ENCODE results near the gene SCARF1. TPM values are rescaled to one million over a fixed set of nuclear protein-coding genes. Genes with fewer than 3 reads are reported as not detected.

SCARF1 gene
- total RNA-seq, 1 experiment from 2014 or later: 0.14 TPM

- peaks cover 6% of the 10 kb centered on the region for H3K36me3 Mint-ChIP-seq (ENCODE audit: insufficient read depth, unreplicated experiment)
- no TSS peak for BruUV-seq (replicated peaks)
- intact Hi-C loops (cut with micrococcal nuclease; ENCODE audit: unreplicated experiment): no loop called here
- H3K4me3 Mint-ChIP-seq (ENCODE audit: low read depth, unreplicated experiment): no peak overlapping the region
- no peak for TF ChIP-seq CTCF (IDR thresholded peaks at IDR 0.05; ENCODE audit: unreplicated experiment)
- DNase-seq: no peak
- H3K9me3 Mint-ChIP-seq (ENCODE audit: low read depth, unreplicated experiment): no peaks in the 10 kb centered on the region
- no peaks in the 10 kb centered on the region for H3K4me1 Mint-ChIP-seq (ENCODE audit: low read depth, unreplicated experiment)
- H3K27ac Mint-ChIP-seq (ENCODE audit: unreplicated experiment): no peak overlapping the region
- no peaks in the 10 kb centered on the region for H3K27me3 Mint-ChIP-seq (ENCODE audit: unreplicated experiment)
- CTCF ChIA-PET: interaction anchor here (0.7 to 1.3 kb wide), 5 partner anchors 10 to 78 kb away, joined by 3 to 7 read pairs (median 4); no protein-coding TSS in a partner anchor
Observed at GRCh38 chr17:1639549-1640180, 5.9 kb downstream of the SCARF1 start.

GRCh38 chr17:1638624-1639300 lies 6.8 kb downstream of the SCARF1 start:
- Mint-ChIP-seq H3K4me1 (ENCODE audit: low read depth, unreplicated experiment) (no peaks in the 10 kb centered on the region), H3K27ac (ENCODE audit: unreplicated experiment) (no peak overlapping the region), H3K36me3 (ENCODE audit: insufficient read depth, unreplicated experiment) (peaks cover 1% of the 10 kb centered on the region), H3K4me3 (ENCODE audit: low read depth, unreplicated experiment) (no peak overlapping the region), H3K9me3 (ENCODE audit: low read depth, unreplicated experiment) (no peaks in the 10 kb centered on the region), H3K27me3 (ENCODE audit: unreplicated experiment) (no peaks in the 10 kb centered on the region)
- intact Hi-C loops (cut with micrococcal nuclease; ENCODE audit: unreplicated experiment): no loop called here
- TF ChIP-seq CTCF (IDR thresholded peaks at IDR 0.05; ENCODE audit: unreplicated experiment): no peak
- CTCF ChIA-PET: interaction anchor here (0.7 to 1.3 kb wide), 3 partner anchors 9 to 78 kb away, joined by 4 to 7 read pairs (median 5); no protein-coding TSS in a partner anchor
- no peak for DNase-seq
- BruUV-seq (replicated peaks): no TSS peak

GRCh38 chr17:1638171-1638590 lies 7.4 kb downstream of the SCARF1 start:
- CTCF ChIA-PET: no interaction called here
- intact Hi-C loops (cut with micrococcal nuclease; ENCODE audit: unreplicated experiment): no loop called here
- no peak for TF ChIP-seq CTCF (IDR thresholded peaks at IDR 0.05; ENCODE audit: unreplicated experiment)
- no peaks in the 10 kb centered on the region for H3K27me3 Mint-ChIP-seq (ENCODE audit: unreplicated experiment)
- H3K9me3 Mint-ChIP-seq (ENCODE audit: low read depth, unreplicated experiment): no peaks in the 10 kb centered on the region
- H3K27ac Mint-ChIP-seq (ENCODE audit: unreplicated experiment): no peak overlapping the region
- no peak for DNase-seq
- no peaks in the 10 kb centered on the region for H3K4me1 Mint-ChIP-seq (ENCODE audit: low read depth, unreplicated experiment)
- H3K4me3 Mint-ChIP-seq (ENCODE audit: low read depth, unreplicated experiment): no peak overlapping the region
- BruUV-seq (replicated peaks): no TSS peak
- H3K36me3 Mint-ChIP-seq (ENCODE audit: insufficient read depth, unreplicated experiment): no peaks in the 10 kb centered on the region

- H3K36me3 Mint-ChIP-seq (ENCODE audit: insufficient read depth, unreplicated experiment): no peaks in the 10 kb centered on the region
- no TSS peak for BruUV-seq (replicated peaks)
- no peak overlapping the region for H3K4me3 Mint-ChIP-seq (ENCODE audit: low read depth, unreplicated experiment)
- no peak for DNase-seq
- no peak for TF ChIP-seq CTCF (IDR thresholded peaks at IDR 0.05; ENCODE audit: unreplicated experiment)
- peaks cover 5% of the 10 kb centered on the region for H3K27me3 Mint-ChIP-seq (ENCODE audit: unreplicated experiment)
- CTCF ChIA-PET: interaction anchor here (0.7 kb wide), 1 partner anchor 183 kb away, joined by 3 read pairs; no protein-coding TSS in a partner anchor
- no peaks in the 10 kb centered on the region for H3K4me1 Mint-ChIP-seq (ENCODE audit: low read depth, unreplicated experiment)
- no peaks in the 10 kb centered on the region for H3K9me3 Mint-ChIP-seq (ENCODE audit: low read depth, unreplicated experiment)
- no peak overlapping the region for H3K27ac Mint-ChIP-seq (ENCODE audit: unreplicated experiment)
- intact Hi-C loops (cut with micrococcal nuclease; ENCODE audit: unreplicated experiment): no loop called here
Observed at GRCh38 chr17:1636732-1637285, 8.7 kb downstream of the SCARF1 start.

Measured in Calu3 (cell line).